Adipocyte (in vitro differentiated cells): Measurements from ENCODE around the gene PTPRG.
A peak's percentile ranks its signal among the peaks of the same experiment; 100 is the strongest.

Source experiments
- DNase-seq: peaks from one replicate; pipeline ENCODE4 v3.0.0-alpha.2; 2015; ENCODE audit warnings: low read depth
- H3K27me3 ChIP-seq: replicated peaks from 2 replicates; pipeline ENCODE4 v1.7.0; 2013; ENCODE audit warnings: mild to moderate bottlenecking, low read length, moderate library complexity; ENCODE audit not compliant: control insufficient read depth, insufficient read depth
- H3K36me3 ChIP-seq: 2 replicates; pipeline ENCODE4 v1.7.0; 2013; ENCODE audit warnings: low read length, mild to moderate bottlenecking, moderate library complexity; ENCODE audit not compliant: control insufficient read depth, insufficient read depth, severe bottlenecking
- H3K4me1 ChIP-seq: 2 replicates; pipeline ENCODE4 v1.7.0; 2013; ENCODE audit warnings: mild to moderate bottlenecking, low read length, moderate library complexity; ENCODE audit not compliant: control insufficient read depth, insufficient read depth
- H3K4me3 ChIP-seq: 2 replicates; pipeline ENCODE4 v1.7.0; 2013; ENCODE audit warnings: mild to moderate bottlenecking, low read length, moderate library complexity
- H3K9ac ChIP-seq: 2 replicates; pipeline ENCODE4 v1.7.0; 2013; ENCODE audit warnings: mild to moderate bottlenecking, low read length, moderate library complexity
- H3K9me3 ChIP-seq: 2 replicates; pipeline ENCODE4 v1.7.0; 2013; ENCODE audit warnings: mild to moderate bottlenecking, low read length, moderate library complexity; ENCODE audit not compliant: control insufficient read depth

Gene PTPRG

DNA sequence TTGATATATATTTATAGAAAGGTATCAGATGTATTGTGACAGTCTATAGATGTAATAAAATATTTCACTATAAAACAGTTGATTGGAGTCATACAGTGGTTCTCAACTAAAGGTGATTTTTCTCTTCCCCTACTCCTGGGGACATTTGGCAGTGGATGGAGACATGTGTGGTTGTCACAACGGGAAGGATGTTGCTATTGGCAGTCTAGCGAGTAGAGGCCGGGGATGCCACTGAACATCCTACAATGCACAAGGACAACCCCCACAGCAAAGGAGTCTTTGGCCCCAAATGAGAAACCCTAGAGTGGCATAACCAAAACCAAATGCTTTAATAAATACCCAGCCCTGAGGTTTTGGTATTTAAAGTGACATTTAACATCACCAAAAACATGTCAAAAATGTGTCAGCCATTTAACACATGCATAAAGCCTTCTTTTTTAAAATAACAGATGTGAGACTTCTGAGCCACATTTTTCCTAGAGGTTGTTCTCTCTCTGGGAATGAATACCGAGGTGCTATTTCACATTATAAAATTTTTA is 367.5 kb downstream of the PTPRG start:
- peaks cover 44% of the 10 kb centered on the region for H3K4me1 ChIP-seq
- H3K36me3 ChIP-seq, result no peaks in the 10 kb centered on the region
- DNase-seq, result no peak
- H3K27me3 ChIP-seq, result no peaks in the 10 kb centered on the region
- no peaks in the 10 kb centered on the region for H3K9me3 ChIP-seq
- peak overlapping the region; percentile 86 for H3K9ac ChIP-seq
- H3K4me3 ChIP-seq, result no peak overlapping the region

DNA sequence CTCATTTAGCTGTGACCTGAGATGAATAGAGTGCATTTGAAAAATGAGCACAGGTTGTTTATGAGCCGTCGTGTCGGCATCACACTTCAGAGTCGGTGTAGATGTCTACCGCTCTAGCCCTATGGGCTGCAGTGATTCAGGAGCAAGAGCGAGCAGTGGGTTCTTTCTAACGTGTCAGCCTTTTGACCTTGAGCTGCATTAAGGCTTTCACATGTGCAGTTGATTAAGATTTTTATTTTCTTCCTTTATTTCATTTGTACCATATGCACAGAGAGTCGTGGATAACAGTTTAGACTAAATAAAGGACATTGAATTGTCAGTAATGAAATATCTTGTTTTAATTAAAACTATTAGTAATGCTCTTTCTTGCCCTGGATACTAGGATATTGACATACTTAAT is 368.2 kb downstream of the PTPRG start:
- no peaks in the 10 kb centered on the region for H3K27me3 ChIP-seq
- peaks cover 44% of the 10 kb centered on the region for H3K4me1 ChIP-seq
- peaks cover under 1% of the 10 kb centered on the region for H3K9me3 ChIP-seq
- no peak overlapping the region for H3K4me3 ChIP-seq
- H3K9ac ChIP-seq, result no peak overlapping the region
- peaks cover 3% of the 10 kb centered on the region for H3K36me3 ChIP-seq
- no peak for DNase-seq

DNA sequence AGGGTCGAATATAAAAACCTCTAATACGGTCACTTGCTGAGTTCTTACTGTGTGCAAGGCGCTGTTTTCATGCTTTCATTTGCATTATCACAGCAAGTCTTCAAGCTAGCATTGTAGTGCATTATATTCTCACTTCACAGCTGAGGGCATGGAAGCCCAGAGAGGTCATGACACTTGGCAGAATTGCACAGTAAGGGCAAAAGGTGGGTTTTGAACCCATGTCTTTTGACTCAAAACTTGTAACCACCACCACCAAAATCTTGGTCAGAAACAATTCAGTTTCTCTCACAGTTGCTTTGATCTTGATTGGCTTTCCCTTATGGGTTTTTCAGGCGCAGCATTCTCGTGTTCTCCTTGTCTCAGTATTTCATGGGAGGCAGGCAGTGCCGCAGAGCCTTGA is 371.1 kb downstream of the PTPRG start:
- Histone ChIP-seq H3K9ac (no peak overlapping the region), H3K36me3 (peaks cover 17% of the 10 kb centered on the region), H3K9me3 (peaks cover 7% of the 10 kb centered on the region), H3K4me1 (peaks cover 23% of the 10 kb centered on the region), H3K4me3 (no peak overlapping the region), H3K27me3 (no peaks in the 10 kb centered on the region)
- DNase-seq, result no peak

- Histone ChIP-seq H3K9me3 (peaks cover 7% of the 10 kb centered on the region), H3K4me1 (peaks cover 8% of the 10 kb centered on the region)
- no peak for DNase-seq
Measured at GRCh38 chr3:61933798-61934504, 372.6 kb downstream of the PTPRG start.

GRCh38 chr3:61934505-61934871 is 373.1 kb downstream of the PTPRG start:
- Histone ChIP-seq H3K9me3 (peaks cover 7% of the 10 kb centered on the region), H3K36me3 (peaks cover 17% of the 10 kb centered on the region), H3K9ac (no peak overlapping the region), H3K4me3 (no peak overlapping the region), H3K27me3 (no peaks in the 10 kb centered on the region), H3K4me1 (peaks cover 5% of the 10 kb centered on the region)
- DNase-seq, result no peak

More at GRCh38 chr3:61933798-61934504, 372.6 kb downstream of the PTPRG start:
- no peak overlapping the region for H3K9ac ChIP-seq
- H3K27me3 ChIP-seq, result no peaks in the 10 kb centered on the region
- no peak overlapping the region for H3K4me3 ChIP-seq
- H3K36me3 ChIP-seq, result peaks cover 17% of the 10 kb centered on the region

DNA sequence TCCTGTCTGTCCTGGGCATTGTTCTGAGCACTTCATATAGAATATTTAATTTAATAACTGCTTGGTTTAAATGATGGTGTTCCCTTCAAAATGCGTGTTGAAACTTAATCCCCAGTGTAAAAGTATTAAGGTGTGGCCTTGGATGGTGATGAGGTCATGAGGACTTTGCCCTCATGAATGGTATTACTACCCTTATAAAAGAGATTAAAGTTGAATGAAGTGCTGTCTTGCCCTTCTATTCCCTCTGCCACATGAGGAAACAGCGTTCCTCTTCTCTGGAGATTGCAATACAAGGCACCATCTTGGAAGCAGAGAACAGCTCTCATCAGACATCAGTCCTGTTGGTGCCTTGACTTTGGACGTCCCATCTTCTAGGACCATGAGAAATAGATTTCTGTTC is 374.4 kb downstream of the PTPRG start:
- DNase-seq, result no peak
- no peaks in the 10 kb centered on the region for H3K27me3 ChIP-seq
- peaks cover 7% of the 10 kb centered on the region for H3K9me3 ChIP-seq

DNA sequence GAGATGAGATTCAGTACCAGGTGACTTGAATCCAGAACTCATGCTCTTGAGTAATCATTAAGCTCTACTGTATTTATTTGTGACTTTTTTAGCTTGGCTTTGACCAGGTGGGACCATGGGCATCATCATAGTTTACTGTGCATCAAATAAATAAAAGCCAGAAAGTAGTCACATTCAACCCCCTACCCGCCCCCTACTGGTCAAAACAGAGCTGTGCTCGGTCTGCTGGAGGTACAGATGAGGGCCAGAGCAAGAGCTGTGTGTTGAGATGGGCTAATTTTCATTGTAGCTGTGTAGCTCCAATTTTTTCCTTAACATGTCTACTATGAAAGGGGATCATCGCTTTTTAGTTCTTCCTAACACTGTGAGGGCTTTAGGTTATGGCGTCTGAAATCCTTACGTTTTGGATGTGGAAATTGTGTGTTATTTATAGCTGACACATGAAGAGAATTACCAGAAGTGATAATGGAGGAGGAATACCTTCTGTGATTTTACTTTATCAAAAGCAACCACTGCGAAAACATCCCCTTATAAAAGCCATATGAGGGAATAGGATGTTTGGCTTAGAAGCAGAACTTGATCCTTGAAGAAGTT is 375.1 kb downstream of the PTPRG start:
- peak; percentile 34 for DNase-seq
- no peak overlapping the region for H3K9ac ChIP-seq

More for the DNA sequence above, 374.4 kb downstream of the PTPRG start:
- H3K4me3 ChIP-seq, result no peak overlapping the region
- H3K4me1 ChIP-seq, result peaks cover 2% of the 10 kb centered on the region
- H3K9ac ChIP-seq, result no peak overlapping the region
- peaks cover 17% of the 10 kb centered on the region for H3K36me3 ChIP-seq

GRCh38 chr3:61937477-61937876 is 376.1 kb downstream of the PTPRG start:
- H3K9me3 ChIP-seq, result peaks cover 9% of the 10 kb centered on the region
- no peak overlapping the region for H3K4me3 ChIP-seq
- no peak overlapping the region for H3K9ac ChIP-seq
- DNase-seq, result no peak
- H3K4me1 ChIP-seq, result peaks cover 2% of the 10 kb centered on the region
- no peaks in the 10 kb centered on the region for H3K27me3 ChIP-seq
- H3K36me3 ChIP-seq, result peaks cover 20% of the 10 kb centered on the region

More for the DNA sequence above, 375.1 kb downstream of the PTPRG start:
- no peak overlapping the region for H3K4me3 ChIP-seq
- H3K27me3 ChIP-seq, result no peaks in the 10 kb centered on the region
- H3K36me3 ChIP-seq, result peaks cover 17% of the 10 kb centered on the region
- H3K9me3 ChIP-seq, result peaks cover 7% of the 10 kb centered on the region
- peaks cover 2% of the 10 kb centered on the region for H3K4me1 ChIP-seq

DNA sequence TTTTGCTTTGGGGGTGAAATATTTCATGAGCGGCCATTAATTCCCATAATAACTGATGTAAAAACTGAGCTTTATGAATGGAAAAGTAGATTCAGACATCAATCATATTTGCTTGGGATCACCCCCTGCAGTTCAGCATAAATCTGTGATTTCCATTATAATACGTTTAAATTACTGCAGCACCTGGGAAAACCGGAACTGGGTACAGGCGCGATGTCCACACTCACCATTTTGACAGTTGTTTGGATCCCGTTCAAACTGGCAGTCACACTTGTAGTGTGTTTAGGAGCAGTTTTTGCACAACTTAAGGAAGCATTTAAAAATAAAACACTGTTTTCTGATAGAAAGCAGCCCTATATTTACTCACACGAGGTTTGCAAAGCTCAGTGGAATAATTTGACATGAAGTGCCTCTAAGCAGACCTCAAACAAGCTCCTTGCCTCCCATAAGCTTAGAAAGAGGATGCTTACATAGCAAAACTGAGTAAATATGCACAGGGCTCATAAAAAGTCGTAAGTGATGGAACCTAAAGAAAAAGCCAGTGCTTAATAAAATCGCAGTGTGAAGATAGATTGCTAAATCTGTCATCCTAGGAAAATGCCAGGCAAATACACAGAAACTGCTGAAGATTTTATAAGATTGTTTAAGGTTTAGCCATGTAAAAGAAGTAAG is 377.6 kb downstream of the PTPRG start:
- no peak for DNase-seq
- Histone ChIP-seq H3K4me1 (peaks cover 5% of the 10 kb centered on the region), H3K4me3 (no peak overlapping the region), H3K27me3 (no peaks in the 10 kb centered on the region), H3K9me3 (peaks cover 14% of the 10 kb centered on the region), H3K9ac (no peak overlapping the region), H3K36me3 (peaks cover 23% of the 10 kb centered on the region)

GRCh38 chr3:61940236-61940635 is 378.9 kb downstream of the PTPRG start:
- Histone ChIP-seq H3K27me3 (no peaks in the 10 kb centered on the region), H3K4me1 (peaks cover 9% of the 10 kb centered on the region)

DNA sequence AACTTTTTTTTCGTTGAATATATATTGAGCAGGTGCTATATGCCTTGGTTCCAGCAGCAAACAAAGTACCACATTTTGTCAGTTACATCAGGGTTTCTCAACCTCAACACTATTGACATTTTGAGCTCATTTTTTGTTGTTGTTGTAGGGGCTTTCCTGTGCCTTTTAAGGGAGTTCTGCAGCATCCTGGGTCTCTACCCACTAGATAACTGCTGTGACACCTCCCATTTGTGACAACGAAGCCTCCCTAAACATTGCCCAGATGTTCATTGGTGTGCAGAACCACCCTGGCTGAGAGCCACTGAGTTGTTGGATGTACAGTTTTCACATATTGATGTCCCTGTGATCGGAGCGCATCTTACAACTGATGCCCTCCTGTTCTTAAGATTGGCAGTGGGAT is 382.6 kb downstream of the PTPRG start:
- no peak for DNase-seq
- Histone ChIP-seq H3K9ac (no peak overlapping the region), H3K27me3 (no peaks in the 10 kb centered on the region), H3K4me1 (peaks cover 38% of the 10 kb centered on the region), H3K36me3 (peaks cover 6% of the 10 kb centered on the region), H3K4me3 (no peak overlapping the region), H3K9me3 (peaks cover 7% of the 10 kb centered on the region)

More at GRCh38 chr3:61940236-61940635, 378.9 kb downstream of the PTPRG start:
- peaks cover 14% of the 10 kb centered on the region for H3K36me3 ChIP-seq
- H3K9me3 ChIP-seq, result peaks cover 8% of the 10 kb centered on the region
- no peak overlapping the region for H3K9ac ChIP-seq
- H3K4me3 ChIP-seq, result no peak overlapping the region
- no peak for DNase-seq
